ENCODE measurements around the gene CEACAM20.
A peak's percentile ranks its signal among the peaks of the same experiment; 100 is the strongest.
"Not testable (repeated sequence)": the region's sequence is repeated elsewhere in the genome, so short reads cannot be mapped to it uniquely, and the experiment has no call there.

CEACAM20 gene

DNA sequence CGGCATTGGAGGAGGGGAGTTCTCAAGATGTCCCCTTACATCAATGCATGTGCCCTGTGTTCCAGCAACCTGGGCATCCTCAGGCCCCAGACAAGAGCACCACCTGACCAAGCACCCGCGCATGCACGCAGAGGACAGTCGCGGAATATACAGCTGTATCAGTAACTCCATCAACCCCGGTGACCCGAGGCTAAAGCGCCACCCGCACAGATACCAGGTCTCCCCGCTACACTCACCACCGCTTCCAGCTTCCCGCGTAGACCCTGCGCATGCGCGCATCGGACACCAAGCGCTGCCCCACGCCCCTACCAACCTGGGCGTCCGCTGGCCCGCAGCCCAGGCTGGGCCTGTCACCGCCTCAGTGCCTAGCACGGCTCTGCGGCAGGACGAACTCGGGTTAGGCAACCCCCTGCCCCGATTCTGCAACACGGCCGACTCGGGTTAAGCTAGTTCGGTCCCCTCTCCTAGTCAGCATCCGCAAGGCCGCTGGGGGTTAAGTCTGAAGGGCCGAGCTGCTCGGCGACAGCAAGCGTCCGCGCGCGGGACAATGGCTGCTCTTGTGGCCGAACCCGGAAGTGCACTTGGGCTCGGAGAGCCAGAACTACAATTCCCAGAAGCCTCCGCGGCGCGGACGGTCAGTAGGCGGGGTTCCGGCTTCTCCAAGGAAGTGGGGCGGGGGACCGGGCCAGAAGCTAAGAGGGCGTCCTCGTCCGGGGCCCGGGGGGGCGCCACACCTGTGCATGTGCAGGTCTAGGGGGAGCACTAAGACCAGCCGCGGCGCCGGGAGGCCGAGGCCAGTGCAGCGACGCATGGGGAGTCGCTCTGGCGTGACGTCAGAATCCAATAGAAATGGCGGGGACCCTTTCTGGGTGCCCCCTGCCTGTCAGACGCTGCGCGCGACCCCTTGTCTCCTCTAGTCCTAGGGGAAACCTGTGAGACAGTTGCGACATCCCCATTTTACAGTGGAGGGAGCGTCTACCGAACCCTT lies 29.2 kb downstream of the CEACAM20 start, which contains the start of gene ZNF180:
Gene ZNF180 (minus strand): TSS at position 561 of the 988 bp plus-strand sequence. CDS start 3,188 bp downstream, outside the sequence.
- H3K4me3 ChIP-seq (ENCODE audit: low read depth, low read length), result peak within 1 kb of the TSS; percentile 77
- DNase-seq (ENCODE audit: low read depth), result peak; percentile 65

DNA sequence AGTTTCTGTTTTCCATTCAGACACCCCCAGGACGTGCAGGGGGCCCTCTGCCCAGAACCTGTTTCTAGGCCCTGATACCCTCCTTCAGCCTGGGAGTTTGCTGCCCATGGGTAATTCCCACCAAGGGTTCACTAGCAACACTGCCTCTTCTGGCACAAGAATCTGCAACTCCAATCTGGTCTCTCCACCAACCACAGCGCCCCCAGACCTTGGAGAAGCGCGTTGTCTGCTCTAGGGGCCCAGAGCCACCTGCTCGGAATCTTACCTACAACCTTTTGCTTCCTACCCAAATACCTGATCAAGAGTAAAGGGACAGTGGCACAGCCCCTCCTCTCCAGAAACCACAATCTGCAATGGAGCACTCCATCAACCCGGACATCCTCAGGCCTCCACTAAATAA lies 29.9 kb downstream of the CEACAM20 start:
- no peak for DNase-seq (ENCODE audit: low read depth)

DNA sequence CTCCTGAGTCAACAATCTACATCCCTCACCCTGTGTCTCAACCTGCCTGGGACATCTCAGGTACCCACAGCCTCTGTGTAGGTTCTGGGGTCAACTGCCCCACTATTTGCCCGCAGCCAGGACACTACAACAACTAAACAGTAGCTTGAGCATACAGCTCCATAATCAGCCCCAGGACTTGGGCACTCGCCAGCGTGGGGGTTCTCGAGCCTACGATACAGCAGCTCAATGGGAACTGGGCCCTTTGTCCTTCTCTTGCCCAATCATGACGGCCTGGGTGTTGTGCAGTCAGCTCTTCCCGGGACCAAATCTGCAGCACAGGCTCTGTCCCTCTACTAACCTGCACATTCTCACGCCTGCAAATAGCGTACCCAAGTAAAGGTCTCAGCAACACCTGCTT lies 30.5 kb downstream of the CEACAM20 start:
- DNase-seq (ENCODE audit: low read depth), result no peak
- peak overlapping the region; percentile 77 for H3K4me3 ChIP-seq (ENCODE audit: low read depth, low read length)

More for the DNA sequence above, 29.9 kb downstream of the CEACAM20 start:
- H3K4me3 ChIP-seq (ENCODE audit: low read depth, low read length), result peak overlapping the region; percentile 77

DNA sequence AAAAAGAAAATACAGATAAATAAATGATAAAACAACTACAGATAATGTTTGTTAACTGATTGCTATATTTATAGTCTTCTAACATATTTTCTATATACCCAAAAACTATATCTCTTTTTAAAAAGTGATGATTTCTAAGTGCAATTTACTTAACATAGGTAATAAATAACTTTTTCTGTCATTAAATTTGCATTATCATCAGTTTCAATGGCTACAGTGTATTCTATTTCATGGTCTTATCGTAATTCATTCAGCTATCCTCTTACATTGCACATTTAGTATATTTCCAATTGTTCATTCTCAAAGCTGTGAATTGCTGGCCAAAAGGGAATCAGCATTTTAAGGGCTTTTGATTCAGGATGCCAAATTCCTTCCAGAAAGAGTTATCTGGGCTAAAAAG lies 32.8 kb downstream of the CEACAM20 start:
- no peak overlapping the region for H3K4me3 ChIP-seq (ENCODE audit: low read depth, low read length)
- no peak for DNase-seq (ENCODE audit: low read depth)

DNA sequence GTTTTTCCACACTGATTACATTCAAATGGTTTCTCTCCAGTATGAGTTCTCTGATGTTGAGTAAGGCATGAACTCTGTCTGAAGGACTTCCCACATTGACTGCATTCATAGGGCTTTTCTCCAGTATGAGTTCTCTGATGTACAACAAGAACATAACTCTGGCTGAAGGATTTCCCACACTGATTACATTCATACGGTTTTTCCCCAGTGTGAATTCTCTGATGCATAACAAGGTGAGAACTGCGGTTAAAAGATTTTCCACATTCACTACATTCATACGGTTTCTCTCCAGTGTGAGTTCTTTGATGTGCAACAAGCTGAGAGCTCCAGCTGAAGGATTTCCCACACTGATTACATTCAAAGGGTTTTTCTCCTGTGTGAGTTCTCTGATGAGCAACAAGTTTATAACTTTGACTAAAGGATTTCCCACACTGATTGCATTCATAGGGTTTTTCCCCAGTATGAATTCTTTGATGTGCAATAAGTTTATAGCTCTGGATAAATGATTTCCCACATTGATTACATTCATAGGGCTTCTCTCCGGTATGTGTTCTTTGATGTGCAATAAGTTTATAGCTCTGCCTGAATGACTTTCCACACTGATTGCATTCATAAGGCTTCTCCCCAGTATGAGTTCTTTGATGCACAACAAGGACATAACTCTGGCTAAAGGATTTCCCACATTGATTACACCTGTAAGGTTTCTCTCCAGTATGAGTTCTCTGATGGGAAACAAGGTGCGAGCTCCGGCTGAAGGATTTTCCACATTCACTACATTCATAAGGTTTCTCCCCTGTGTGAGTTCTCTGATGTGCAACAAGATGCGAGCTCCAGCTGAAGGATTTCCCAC lies 52.7 kb downstream of the CEACAM20 start:
- H3K4me3 ChIP-seq (ENCODE audit: low read depth, low read length), result no peak overlapping the region
- DNase-seq (ENCODE audit: low read depth), result no peak

- DNase-seq (ENCODE audit: low read depth); H3K4me3 ChIP-seq (ENCODE audit: low read depth, low read length): not testable (repeated sequence)
These were observed 60.7 kb downstream of the CEACAM20 start for GRCh38 chr19:44468730-44469129.

DNA sequence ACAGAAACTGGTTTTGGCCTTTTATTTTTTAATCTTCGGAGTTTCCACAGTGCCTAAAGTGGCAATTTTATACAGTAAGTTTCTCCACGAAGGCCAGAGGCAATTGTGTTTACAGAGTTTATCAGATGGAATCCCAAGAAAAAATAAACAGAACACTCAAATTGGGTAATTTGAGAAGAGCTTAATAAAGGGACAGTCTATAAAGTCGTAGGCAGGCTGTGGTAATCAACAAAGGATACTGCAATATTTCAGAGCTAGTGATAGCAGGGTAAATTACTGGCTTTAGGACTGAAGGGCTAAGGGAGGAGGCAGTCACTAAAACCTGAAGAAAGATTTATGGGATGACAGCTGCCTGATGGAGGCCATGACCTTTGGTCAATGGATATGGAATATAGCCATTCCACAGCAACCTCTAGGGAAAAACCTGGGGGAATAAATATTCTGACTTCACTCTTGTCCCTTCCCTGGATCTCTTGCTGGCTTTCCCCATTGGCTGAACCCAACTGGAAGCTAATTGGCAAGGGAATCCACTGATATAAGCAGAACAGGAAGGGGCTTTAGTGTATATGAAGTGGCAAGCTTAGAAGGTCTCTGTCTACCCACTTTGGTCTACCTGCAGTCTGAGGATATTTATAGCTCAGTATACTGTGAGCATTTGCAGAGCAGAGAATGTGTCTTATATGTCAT lies 66.7 kb downstream of the CEACAM20 start:
- H3K4me3 ChIP-seq (ENCODE audit: low read depth, low read length); DNase-seq (ENCODE audit: low read depth): not testable (repeated sequence)

Data from skeletal muscle cell (primary cell).